HEK293 (cell line): ENCODE measurements around the gene CRMP1.

Experiments
- CTCF ChIA-PET: fragments of 350-600 bp; formaldehyde crosslinking; extraction: SDS; loops from one replicate; lab custom pipeline; 2021; ENCODE audit warnings: antibody characterized with exemption; lab: Yijun Ruan, JAX
- POLR2A ChIA-PET: fragments of 300-600 bp; formaldehyde crosslinking; extraction: SDS; loops from one replicate; lab custom pipeline; 2020; ENCODE audit warnings: antibody characterized with exemption, inconsistent platforms; lab: Yijun Ruan, JAX
- H3K27ac ChIP-seq: fragments of 200-500 bp; sonication (Bioruptor generic); 2 replicates; pipeline ENCODE4 v1.5.1; 2014; ENCODE audit warnings: low read depth, low read length, control low read depth, inconsistent platforms; ENCODE audit errors: extremely low read depth
- H3K36me3 ChIP-seq, 2 experiments: fragments of 200-500 bp in 1 of 2; sonication (Bioruptor generic) in 1 of 2; 1 replicate in 1 of 2; 2 replicates in 1 of 2; pipeline ENCODE4 v1.5.1; 2014 to 2017; ENCODE audit warnings: inconsistent platforms in 2 of 2, low read length in 2 of 2; ENCODE audit not compliant: control insufficient read depth in 2 of 2, insufficient read depth in 1 of 2
- H3K4me1 ChIP-seq: fragments of 200-500 bp; sonication (Bioruptor generic); 2 replicates; pipeline ENCODE4 v1.5.1; 2014; ENCODE audit warnings: mild to moderate bottlenecking, low read length, inconsistent platforms; ENCODE audit not compliant: control insufficient read depth, insufficient read depth
- H3K4me3 ChIP-seq: 2 replicates; pipeline ENCODE4 v1.5.1; 2011; ENCODE audit warnings: low read depth, mild to moderate bottlenecking, control low read depth, low read length, moderate library complexity
- H3K9me3 ChIP-seq: fragments of 200-500 bp; sonication (Bioruptor generic); 2 replicates; pipeline ENCODE4 v1.5.1; 2014; ENCODE audit warnings: low read depth, low read length, inconsistent platforms; ENCODE audit not compliant: control insufficient read depth, insufficient read depth
- BCL11A ChIP-seq: fragments of 450-650 bp; formaldehyde crosslinking; IDR thresholded peaks from 2 replicates; pipeline ENCODE4 v1.5.1; 2016; ENCODE audit warnings: low read depth, missing biosample characterization, missing genetic modification characterization
- FEZF1 ChIP-seq: fragments of 450-650 bp; formaldehyde crosslinking; IDR thresholded peaks from 2 replicates; pipeline ENCODE4 v1.5.1; 2016; ENCODE audit warnings: missing biosample characterization, missing genetic modification characterization
- GLI2 ChIP-seq: fragments of 450-650 bp; formaldehyde crosslinking; IDR thresholded peaks from 2 replicates; pipeline ENCODE4; 2017; ENCODE audit warnings: missing biosample characterization, missing genetic modification characterization, low read depth, borderline replicate concordance
- KLF7 ChIP-seq: fragments of 450-650 bp; formaldehyde crosslinking; IDR thresholded peaks from 2 replicates; pipeline ENCODE4 v1.5.1; 2016; ENCODE audit warnings: missing biosample characterization, missing genetic modification characterization, borderline replicate concordance
- ZNF112 ChIP-seq: fragments of 450-650 bp; formaldehyde crosslinking; IDR thresholded peaks from 2 replicates; pipeline ENCODE4 v1.5.0; 2017; ENCODE audit warnings: missing biosample characterization, missing genetic modification characterization
- ZNF121 ChIP-seq: fragments of 450-650 bp; formaldehyde crosslinking; IDR thresholded peaks from 2 replicates; pipeline ENCODE4 v1.5.1; 2016; ENCODE audit warnings: missing biosample characterization, missing genetic modification characterization
- ZNF140 ChIP-seq: fragments of 450-650 bp; formaldehyde crosslinking; IDR thresholded peaks from 2 replicates; pipeline ENCODE4 v1.5.1; 2016; ENCODE audit warnings: missing biosample characterization, missing genetic modification characterization
- ZNF146 ChIP-seq: fragments of 450-650 bp; formaldehyde crosslinking; IDR thresholded peaks from 2 replicates; pipeline ENCODE4 v1.5.1; 2016; ENCODE audit warnings: missing biosample characterization, missing genetic modification characterization
- ZNF16 ChIP-seq: fragments of 450-650 bp; formaldehyde crosslinking; IDR thresholded peaks from 2 replicates; pipeline ENCODE4 v1.5.1; 2016; ENCODE audit warnings: low read depth, missing biosample characterization, missing genetic modification characterization
- ZNF221 ChIP-seq: fragments of 450-650 bp; formaldehyde crosslinking; IDR thresholded peaks from 2 replicates; pipeline ENCODE4 v1.5.1; 2017; ENCODE audit warnings: missing biosample characterization, missing genetic modification characterization, borderline replicate concordance
- ZNF239 ChIP-seq: fragments of 450-650 bp; formaldehyde crosslinking; IDR thresholded peaks from 2 replicates; pipeline ENCODE4 v1.5.1; 2016; ENCODE audit warnings: missing biosample characterization, missing genetic modification characterization
- ZNF561 ChIP-seq: fragments of 450-650 bp; IDR thresholded peaks from 2 replicates; pipeline ENCODE4 v1.5.1; 2018; ENCODE audit warnings: missing biosample characterization, missing genetic modification characterization, borderline replicate concordance
- ZNF610 ChIP-seq: fragments of 450-650 bp; formaldehyde crosslinking; IDR thresholded peaks from 2 replicates; pipeline ENCODE4 v1.5.1; 2016; ENCODE audit warnings: missing biosample characterization, missing genetic modification characterization, borderline replicate concordance
- ZNF624 ChIP-seq: fragments of 450-650 bp; formaldehyde crosslinking; IDR thresholded peaks from 2 replicates; pipeline ENCODE4 v1.5.1; 2017; ENCODE audit warnings: missing biosample characterization, missing genetic modification characterization
- ZNF670 ChIP-seq: fragments of 450-650 bp; formaldehyde crosslinking; IDR thresholded peaks from 2 replicates; pipeline ENCODE4 v1.5.1; 2016; ENCODE audit warnings: missing biosample characterization, missing genetic modification characterization, low read depth
- ZNF792 ChIP-seq: fragments of 450-650 bp; formaldehyde crosslinking; IDR thresholded peaks from 2 replicates; pipeline ENCODE4 v1.5.1; 2016; ENCODE audit warnings: missing biosample characterization, missing genetic modification characterization
- TF ChIP-seq, protein P1 (sequence below): fragments of 450-650 bp; formaldehyde crosslinking; IDR thresholded peaks from 2 replicates; pipeline ENCODE4 v1.5.1; 2016; ENCODE audit warnings: missing biosample characterization, missing genetic modification characterization
- TF ChIP-seq, protein P2 (sequence below): fragments of 450-650 bp; formaldehyde crosslinking; IDR thresholded peaks from 2 replicates; pipeline ENCODE4 v1.5.1; 2016; ENCODE audit warnings: missing biosample characterization, missing genetic modification characterization
- TF ChIP-seq, protein P3 (sequence below): fragments of 450-650 bp; formaldehyde crosslinking; IDR thresholded peaks from 2 replicates; pipeline ENCODE4 v1.5.1; 2017; ENCODE audit warnings: missing biosample characterization, missing genetic modification characterization

CRMP1 gene

DNA sequence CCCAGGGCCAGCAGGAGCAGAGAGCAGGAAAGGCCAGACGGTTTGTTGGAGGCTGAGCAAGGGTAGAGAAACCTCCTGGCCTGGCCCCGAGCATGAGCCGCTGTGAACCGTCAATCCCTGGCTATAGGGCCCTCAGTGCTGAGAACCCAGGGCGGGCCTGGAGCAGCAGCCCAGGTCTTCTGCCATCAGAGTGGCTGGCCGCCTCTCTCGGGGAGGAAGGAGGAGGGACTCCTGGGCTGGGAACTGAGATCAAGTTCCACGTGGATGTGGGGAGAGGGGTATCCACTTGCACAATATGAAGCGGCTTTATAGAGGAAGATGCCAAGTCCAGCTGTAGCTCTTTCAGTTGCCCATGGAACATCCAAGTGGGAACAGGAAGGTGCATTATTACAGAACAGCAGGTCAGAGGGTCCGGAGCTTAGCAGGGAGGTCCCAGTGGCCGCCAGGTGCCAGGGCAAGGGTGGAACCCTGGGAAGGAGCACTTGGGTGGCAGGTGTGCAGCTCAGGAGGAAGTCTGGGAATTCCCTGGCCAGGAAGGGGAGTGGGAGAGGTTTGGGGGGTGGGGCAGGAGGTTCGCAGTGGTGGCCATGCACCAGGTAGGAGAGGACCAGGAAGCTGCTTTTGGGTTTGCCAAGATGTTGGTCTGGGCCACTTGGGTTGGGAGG is 31.7 kb upstream of the CRMP1 start:
- no peaks in the 10 kb centered on the region for H3K36me3 ChIP-seq
- ChIA-PET POLR2A (no interaction called here), CTCF (no interaction called here)
- H3K4me3 ChIP-seq: no peak overlapping the region
- no peaks in the 10 kb centered on the region for H3K9me3 ChIP-seq
- no peak for TF ChIP-seq GLI2 (tag by site-specific recombination)
- TF ChIP-seq ZNF140 (tag by site-specific recombination): no peak
- TF ChIP-seq ZNF792 (tag by site-specific recombination): no peak
- TF ChIP-seq ZNF670: no peak
- TF ChIP-seq BCL11A: no peak
- TF ChIP-seq, protein P1, sequence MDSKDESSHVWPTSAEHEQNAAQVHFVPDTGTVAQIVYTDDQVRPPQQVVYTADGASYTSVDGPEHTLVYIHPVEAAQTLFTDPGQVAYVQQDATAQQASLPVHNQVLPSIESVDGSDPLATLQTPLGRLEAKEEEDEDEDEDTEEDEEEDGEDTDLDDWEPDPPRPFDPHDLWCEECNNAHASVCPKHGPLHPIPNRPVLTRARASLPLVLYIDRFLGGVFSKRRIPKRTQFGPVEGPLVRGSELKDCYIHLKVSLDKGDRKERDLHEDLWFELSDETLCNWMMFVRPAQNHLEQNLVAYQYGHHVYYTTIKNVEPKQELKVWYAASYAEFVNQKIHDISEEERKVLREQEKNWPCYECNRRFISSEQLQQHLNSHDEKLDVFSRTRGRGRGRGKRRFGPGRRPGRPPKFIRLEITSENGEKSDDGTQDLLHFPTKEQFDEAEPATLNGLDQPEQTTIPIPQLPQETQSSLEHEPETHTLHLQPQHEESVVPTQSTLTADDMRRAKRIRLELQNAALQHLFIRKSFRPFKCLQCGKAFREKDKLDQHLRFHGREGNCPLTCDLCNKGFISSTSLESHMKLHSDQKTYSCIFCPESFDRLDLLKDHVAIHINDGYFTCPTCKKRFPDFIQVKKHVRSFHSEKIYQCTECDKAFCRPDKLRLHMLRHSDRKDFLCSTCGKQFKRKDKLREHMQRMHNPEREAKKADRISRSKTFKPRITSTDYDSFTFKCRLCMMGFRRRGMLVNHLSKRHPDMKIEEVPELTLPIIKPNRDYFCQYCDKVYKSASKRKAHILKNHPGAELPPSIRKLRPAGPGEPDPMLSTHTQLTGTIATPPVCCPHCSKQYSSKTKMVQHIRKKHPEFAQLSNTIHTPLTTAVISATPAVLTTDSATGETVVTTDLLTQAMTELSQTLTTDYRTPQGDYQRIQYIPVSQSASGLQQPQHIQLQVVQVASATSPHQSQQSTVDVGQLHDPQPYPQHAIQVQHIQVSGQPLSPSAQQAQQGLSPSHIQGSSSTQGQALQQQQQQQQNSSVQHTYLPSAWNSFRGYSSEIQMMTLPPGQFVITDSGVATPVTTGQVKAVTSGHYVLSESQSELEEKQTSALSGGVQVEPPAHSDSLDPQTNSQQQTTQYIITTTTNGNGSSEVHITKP (tag by site-specific recombination): no peak
- H3K27ac ChIP-seq: no peak overlapping the region
- H3K4me1 ChIP-seq: no peaks in the 10 kb centered on the region

DNA sequence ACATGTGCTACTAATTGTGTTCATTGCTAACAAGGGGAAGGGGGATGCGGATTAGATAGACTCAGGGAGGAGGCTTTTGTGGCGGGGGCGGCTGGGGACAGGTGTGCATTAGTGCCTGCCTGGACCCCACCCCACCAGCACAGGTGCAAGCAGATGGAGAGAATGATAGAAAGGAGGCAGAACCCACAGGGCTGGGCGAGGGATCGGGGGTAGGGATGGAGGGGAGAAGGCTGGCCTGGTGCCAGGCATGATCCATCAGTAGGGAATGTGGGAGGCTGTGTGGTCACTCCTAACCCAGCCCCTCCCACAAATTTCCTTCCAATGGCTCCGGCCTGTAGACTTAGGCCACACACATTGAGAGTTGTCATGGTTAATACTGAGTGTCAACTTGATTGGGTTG is 30.5 kb upstream of the CRMP1 start:
- TF ChIP-seq ZNF610 (tag by site-specific recombination) (no peak), FEZF1 (tag by site-specific recombination) (no peak), ZNF121 (tag by site-specific recombination) (no peak), ZNF146 (no peak), ZNF239 (no peak), ZNF16 (tag by site-specific recombination) (no peak), KLF7 (tag by site-specific recombination) (no peak), ZNF112 (no peak), ZNF561 (tag by site-specific recombination) (no peak), ZNF221 (no peak), ZNF624 (no peak)
- TF ChIP-seq, protein P2, sequence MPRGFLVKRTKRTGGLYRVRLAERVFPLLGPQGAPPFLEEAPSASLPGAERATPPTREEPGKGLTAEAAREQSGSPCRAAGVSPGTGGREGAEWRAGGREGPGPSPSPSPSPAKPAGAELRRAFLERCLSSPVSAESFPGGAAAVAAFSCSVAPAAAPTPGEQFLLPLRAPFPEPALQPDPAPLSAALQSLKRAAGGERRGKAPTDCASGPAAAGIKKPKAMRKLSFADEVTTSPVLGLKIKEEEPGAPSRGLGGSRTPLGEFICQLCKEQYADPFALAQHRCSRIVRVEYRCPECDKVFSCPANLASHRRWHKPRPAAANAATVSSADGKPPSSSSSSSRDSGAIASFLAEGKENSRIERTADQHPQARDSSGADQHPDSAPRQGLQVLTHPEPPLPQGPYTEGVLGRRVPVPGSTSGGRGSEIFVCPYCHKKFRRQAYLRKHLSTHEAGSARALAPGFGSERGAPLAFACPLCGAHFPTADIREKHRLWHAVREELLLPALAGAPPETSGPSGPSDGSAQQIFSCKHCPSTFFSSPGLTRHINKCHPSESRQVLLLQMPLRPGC (tag by site-specific recombination): no peak
- TF ChIP-seq, protein P3, sequence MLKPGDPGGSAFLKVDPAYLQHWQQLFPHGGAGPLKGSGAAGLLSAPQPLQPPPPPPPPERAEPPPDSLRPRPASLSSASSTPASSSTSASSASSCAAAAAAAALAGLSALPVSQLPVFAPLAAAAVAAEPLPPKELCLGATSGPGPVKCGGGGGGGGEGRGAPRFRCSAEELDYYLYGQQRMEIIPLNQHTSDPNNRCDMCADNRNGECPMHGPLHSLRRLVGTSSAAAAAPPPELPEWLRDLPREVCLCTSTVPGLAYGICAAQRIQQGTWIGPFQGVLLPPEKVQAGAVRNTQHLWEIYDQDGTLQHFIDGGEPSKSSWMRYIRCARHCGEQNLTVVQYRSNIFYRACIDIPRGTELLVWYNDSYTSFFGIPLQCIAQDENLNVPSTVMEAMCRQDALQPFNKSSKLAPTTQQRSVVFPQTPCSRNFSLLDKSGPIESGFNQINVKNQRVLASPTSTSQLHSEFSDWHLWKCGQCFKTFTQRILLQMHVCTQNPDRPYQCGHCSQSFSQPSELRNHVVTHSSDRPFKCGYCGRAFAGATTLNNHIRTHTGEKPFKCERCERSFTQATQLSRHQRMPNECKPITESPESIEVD (tag by site-specific recombination): no peak
- CTCF ChIA-PET: no interaction called here
- no peaks in the 10 kb centered on the region for H3K36me3 ChIP-seq
- no peak overlapping the region for H3K27ac ChIP-seq
- H3K4me3 ChIP-seq: no peak overlapping the region
- H3K9me3 ChIP-seq: no peaks in the 10 kb centered on the region
- POLR2A ChIA-PET: no interaction called here
- H3K4me1 ChIP-seq: no peaks in the 10 kb centered on the region
